ENCODE results near the gene MAPK14.

The MAPK14 gene

GRCh38 chr6:36033935-36034334, 6.3 kb downstream of the MAPK14 start:
- no peaks in the 10 kb centered on the region for H3K9me3 ChIP-seq (ENCODE audit: control insufficient read depth, insufficient read depth, low read length)
- no peak overlapping the region for H3K27ac ChIP-seq (ENCODE audit: low read depth, low read length)
- no peaks in the 10 kb centered on the region for H3K27me3 ChIP-seq (ENCODE audit: control insufficient read depth, low read length)
- H3K4me2 ChIP-seq (ENCODE audit: low read length), result no peak overlapping the region
- peaks cover 5% of the 10 kb centered on the region; the same call in 1 of the 2 replicates for H3K36me3 ChIP-seq (ENCODE audit: control insufficient read depth, low read length)
- TF ChIP-seq EZH2phosphoT487 (IDR thresholded peaks at IDR 0.05; ENCODE audit: borderline replicate concordance, low read length) (no peak), CTCF (IDR thresholded peaks at IDR 0.05; ENCODE audit: low read depth, low read length, poor library complexity, severe bottlenecking) (no peak)
- peaks cover 28% of the 10 kb centered on the region for H3K4me1 ChIP-seq (ENCODE audit: control insufficient read depth, low read length)
- peaks cover 98% of the 10 kb centered on the region for H3K79me2 ChIP-seq (ENCODE audit: control insufficient read depth, low read length)
- peaks cover 1% of the 10 kb centered on the region for H4K20me1 ChIP-seq (ENCODE audit: control insufficient read depth, insufficient read depth, low read depth, low read length)
- H3K4me3 ChIP-seq (ENCODE audit: low read length), result no peak overlapping the region
- H3F3A ChIP-seq (ENCODE audit: control insufficient read depth, insufficient read depth), result no peaks in the 10 kb centered on the region
- no peaks in the 10 kb centered on the region for H3K9me2 ChIP-seq (replicated peaks; ENCODE audit: control insufficient read depth, low read length)

- H3K9me3 ChIP-seq (ENCODE audit: control insufficient read depth, insufficient read depth, low read length), result no peaks in the 10 kb centered on the region
- H3K36me3 ChIP-seq (ENCODE audit: control insufficient read depth, low read length), result no peaks in the 10 kb centered on the region
- H3K9me2 ChIP-seq (replicated peaks; ENCODE audit: control insufficient read depth, low read length), result no peaks in the 10 kb centered on the region
- H4K20me1 ChIP-seq (ENCODE audit: control insufficient read depth, insufficient read depth, low read depth, low read length), result peaks cover 5% of the 10 kb centered on the region
- H3K27ac ChIP-seq (ENCODE audit: low read depth, low read length), result no peak overlapping the region
- no peak overlapping the region for H3K4me2 ChIP-seq (ENCODE audit: low read length)
- peaks cover 98% of the 10 kb centered on the region for H3K79me2 ChIP-seq (ENCODE audit: control insufficient read depth, low read length)
- H3K27me3 ChIP-seq (ENCODE audit: control insufficient read depth, low read length), result no peaks in the 10 kb centered on the region
- H3K4me1 ChIP-seq (ENCODE audit: control insufficient read depth, low read length), result peaks cover 25% of the 10 kb centered on the region
- no peak overlapping the region for H3K4me3 ChIP-seq (ENCODE audit: low read length)
- no peaks in the 10 kb centered on the region for H3F3A ChIP-seq (ENCODE audit: control insufficient read depth, insufficient read depth)
- TF ChIP-seq CTCF (IDR thresholded peaks at IDR 0.05; ENCODE audit: low read depth, low read length, poor library complexity, severe bottlenecking) (no peak), EZH2phosphoT487 (IDR thresholded peaks at IDR 0.05; ENCODE audit: borderline replicate concordance, low read length) (no peak)
Observed at GRCh38 chr6:36034441-36034840, 6.8 kb downstream of the MAPK14 start.

GRCh38 chr6:36035225-36035624, 7.6 kb downstream of the MAPK14 start:
- H3K27ac ChIP-seq (ENCODE audit: low read depth, low read length), result no peak overlapping the region
- peaks cover 98% of the 10 kb centered on the region for H3K79me2 ChIP-seq (ENCODE audit: control insufficient read depth, low read length)
- TF ChIP-seq CTCF (IDR thresholded peaks at IDR 0.05; ENCODE audit: low read depth, low read length, poor library complexity, severe bottlenecking) (no peak), EZH2phosphoT487 (IDR thresholded peaks at IDR 0.05; ENCODE audit: borderline replicate concordance, low read length) (no peak)
- no peaks in the 10 kb centered on the region for H3K27me3 ChIP-seq (ENCODE audit: control insufficient read depth, low read length)
- H3K9me3 ChIP-seq (ENCODE audit: control insufficient read depth, insufficient read depth, low read length), result no peaks in the 10 kb centered on the region
- no peaks in the 10 kb centered on the region for H3F3A ChIP-seq (ENCODE audit: control insufficient read depth, insufficient read depth)
- no peaks in the 10 kb centered on the region for H3K36me3 ChIP-seq (ENCODE audit: control insufficient read depth, low read length)
- peaks cover 5% of the 10 kb centered on the region for H4K20me1 ChIP-seq (ENCODE audit: control insufficient read depth, insufficient read depth, low read depth, low read length)
- no peak overlapping the region for H3K4me3 ChIP-seq (ENCODE audit: low read length)
- no peak overlapping the region for H3K4me2 ChIP-seq (ENCODE audit: low read length)
- peaks cover 19% of the 10 kb centered on the region for H3K4me1 ChIP-seq (ENCODE audit: control insufficient read depth, low read length)
- H3K9me2 ChIP-seq (replicated peaks; ENCODE audit: control insufficient read depth, low read length), result no peaks in the 10 kb centered on the region
